ENCODE measurements around the gene KLHL18. TPM values are rescaled to one million over a fixed set of nuclear protein-coding genes. Genes with fewer than 3 reads are reported as not detected.

KLHL18 gene
- polyA plus RNA-seq, 1 donor (not counting 4 experiments of a cell fraction or from before 2014, with no cell fraction given), result 33.4 TPM

GRCh38 chr3:47313341-47314055, 30.8 kb downstream of the KLHL18 start:
- dilution Hi-C loops (cut with MboI; ENCODE audit: extremely low pct_ligation_motif_present, low sequenced_read_pairs), result no loop called here

GRCh38 chr3:47314056-47314764, 31.5 kb downstream of the KLHL18 start:
- H3K4me3 ChIP-seq (ENCODE audit: control insufficient read depth in 2 of 3, extremely low read depth in 1 of 3, insufficient read depth in 2 of 3, low read depth in 1 of 3, low read length in 3 of 3), result no peak overlapping the region
- dilution Hi-C loops (cut with MboI; ENCODE audit: extremely low pct_ligation_motif_present, low sequenced_read_pairs), result no loop called here
- H3K4me2 ChIP-seq (ENCODE audit: control insufficient read depth, extremely low read depth, insufficient read depth, low read depth, low read length), result no peak overlapping the region
- no peak overlapping the region for H3K9ac ChIP-seq (ENCODE audit: control insufficient read depth, extremely low read depth, insufficient read depth, low read length)
- H3K36me3 ChIP-seq (ENCODE audit: control insufficient read depth in 2 of 2, extremely low read depth in 1 of 2, insufficient read depth in 2 of 2, low read length in 2 of 2), result peaks cover 0 to 2% of the 10 kb centered on the region in 2 experiments
- FAIRE-seq (no peak), DNase-seq (ENCODE audit: low read depth, low spot score) (no peak)
- H3K79me2 ChIP-seq (ENCODE audit: control insufficient read depth, insufficient read depth, low read length), result peaks cover 10% of the 10 kb centered on the region
- H3K9me3 ChIP-seq (ENCODE audit: control insufficient read depth, low read depth, low read length), result no peaks in the 10 kb centered on the region
- no peak overlapping the region for H2AFZ ChIP-seq (ENCODE audit: control insufficient read depth, low read length)
- H3K27me3 ChIP-seq (ENCODE audit: control insufficient read depth, extremely low read depth, insufficient read depth, low read length), result no peaks in the 10 kb centered on the region
- TF ChIP-seq, protein P1, sequence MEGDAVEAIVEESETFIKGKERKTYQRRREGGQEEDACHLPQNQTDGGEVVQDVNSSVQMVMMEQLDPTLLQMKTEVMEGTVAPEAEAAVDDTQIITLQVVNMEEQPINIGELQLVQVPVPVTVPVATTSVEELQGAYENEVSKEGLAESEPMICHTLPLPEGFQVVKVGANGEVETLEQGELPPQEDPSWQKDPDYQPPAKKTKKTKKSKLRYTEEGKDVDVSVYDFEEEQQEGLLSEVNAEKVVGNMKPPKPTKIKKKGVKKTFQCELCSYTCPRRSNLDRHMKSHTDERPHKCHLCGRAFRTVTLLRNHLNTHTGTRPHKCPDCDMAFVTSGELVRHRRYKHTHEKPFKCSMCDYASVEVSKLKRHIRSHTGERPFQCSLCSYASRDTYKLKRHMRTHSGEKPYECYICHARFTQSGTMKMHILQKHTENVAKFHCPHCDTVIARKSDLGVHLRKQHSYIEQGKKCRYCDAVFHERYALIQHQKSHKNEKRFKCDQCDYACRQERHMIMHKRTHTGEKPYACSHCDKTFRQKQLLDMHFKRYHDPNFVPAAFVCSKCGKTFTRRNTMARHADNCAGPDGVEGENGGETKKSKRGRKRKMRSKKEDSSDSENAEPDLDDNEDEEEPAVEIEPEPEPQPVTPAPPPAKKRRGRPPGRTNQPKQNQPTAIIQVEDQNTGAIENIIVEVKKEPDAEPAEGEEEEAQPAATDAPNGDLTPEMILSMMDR (optimal IDR thresholded peaks at IDR 0.05 in 1 of 3, IDR thresholded peaks at IDR 0.05 in 1 of 3, conservative IDR thresholded peaks at IDR 0.05 in 1 of 3; ENCODE audit: extremely low read depth in 1 of 3, insufficient read depth in 2 of 3, low read length in 3 of 3), result no peak
- no peak for TF ChIP-seq EZH2 (IDR thresholded peaks at IDR 0.05; ENCODE audit: low read length)
- H3K4me1 ChIP-seq (ENCODE audit: control insufficient read depth, extremely low read depth, insufficient read depth, low read length), result peaks cover 3% of the 10 kb centered on the region
- H4K20me1 ChIP-seq (ENCODE audit: control insufficient read depth, extremely low read depth, insufficient read depth, low read length), result peaks cover 3% of the 10 kb centered on the region
- no peak overlapping the region for H3K27ac ChIP-seq (ENCODE audit: control insufficient read depth, insufficient read depth, low read length)
- no peaks in the 10 kb centered on the region for H3K9me1 ChIP-seq (ENCODE audit: control insufficient read depth, extremely low read depth, insufficient read depth, low read length)

More at GRCh38 chr3:47313341-47314055, 30.8 kb downstream of the KLHL18 start:
- Histone ChIP-seq H4K20me1 (ENCODE audit: control insufficient read depth, extremely low read depth, insufficient read depth, low read length) (peaks cover 3% of the 10 kb centered on the region), H3K36me3 (ENCODE audit: control insufficient read depth in 2 of 2, extremely low read depth in 1 of 2, insufficient read depth in 2 of 2, low read length in 2 of 2) (peaks cover 0 to 2% of the 10 kb centered on the region in 2 experiments), H3K27ac (ENCODE audit: control insufficient read depth, insufficient read depth, low read length) (no peak overlapping the region), H3K9me1 (ENCODE audit: control insufficient read depth, extremely low read depth, insufficient read depth, low read length) (no peaks in the 10 kb centered on the region), H2AFZ (ENCODE audit: control insufficient read depth, low read length) (no peak overlapping the region), H3K79me2 (ENCODE audit: control insufficient read depth, insufficient read depth, low read length) (peaks cover 10% of the 10 kb centered on the region), H3K4me3 (ENCODE audit: control insufficient read depth in 2 of 3, extremely low read depth in 1 of 3, insufficient read depth in 2 of 3, low read depth in 1 of 3, low read length in 3 of 3) (no peak overlapping the region), H3K9ac (ENCODE audit: control insufficient read depth, extremely low read depth, insufficient read depth, low read length) (no peak overlapping the region), H3K4me2 (ENCODE audit: control insufficient read depth, extremely low read depth, insufficient read depth, low read depth, low read length) (no peak overlapping the region), H3K4me1 (ENCODE audit: control insufficient read depth, extremely low read depth, insufficient read depth, low read length) (peaks cover 3% of the 10 kb centered on the region), H3K9me3 (ENCODE audit: control insufficient read depth, low read depth, low read length) (no peaks in the 10 kb centered on the region), H3K27me3 (ENCODE audit: control insufficient read depth, extremely low read depth, insufficient read depth, low read length) (no peaks in the 10 kb centered on the region)
- FAIRE-seq (no peak), DNase-seq (ENCODE audit: low read depth, low spot score) (no peak)
- TF ChIP-seq, protein P1 (optimal IDR thresholded peaks at IDR 0.05 in 1 of 3, IDR thresholded peaks at IDR 0.05 in 1 of 3, conservative IDR thresholded peaks at IDR 0.05 in 1 of 3; ENCODE audit: extremely low read depth in 1 of 3, insufficient read depth in 2 of 3, low read length in 3 of 3), result no peak
- TF ChIP-seq EZH2 (IDR thresholded peaks at IDR 0.05; ENCODE audit: low read length), result no peak
